Caco-2 (cell line): ENCODE results near the gene PPP1R15B. TPM values are rescaled to one million over a fixed set of nuclear protein-coding genes. Genes with fewer than 3 reads are reported as not detected.
A peak's percentile ranks its signal among the peaks of the same experiment; 100 is the strongest.

Experiments
- BruUV-seq: library from RNA; stranded (reverse); fragments of 400-500 nt; replicated peaks from 2 replicates; lab custom pipeline; 2021; lab: Mats Ljungman, UMichigan
- CTCF ChIA-PET: fragments of 300-600 bp; sonication (Branson Sonifier 250); formaldehyde crosslinking; loops from one replicate; lab custom pipeline; 2022; ENCODE audit warnings: antibody characterized with exemption; lab: Charles Lee
- POLR2A ChIA-PET: fragments of 300-600 bp; sonication (Branson Sonifier 250); formaldehyde crosslinking; loops from one replicate; lab custom pipeline; 2022; ENCODE audit warnings: antibody characterized with exemption; lab: Charles Lee
- DNase-seq, 2 experiments: peaks; one replicate each; pipeline versions ENCODE4 v3.0.0 to v3.0.0-alpha.2; 2020 to 2022
- H3K27me3 ChIP-seq: replicated peaks from 2 replicates; pipeline ENCODE4 v1.6.0; 2011; ENCODE audit warnings: low read length; ENCODE audit not compliant: control insufficient read depth, insufficient read depth
- H3K36me3 ChIP-seq: 2 replicates; pipeline ENCODE4 v1.5.1; 2011; ENCODE audit warnings: low read length; ENCODE audit not compliant: control insufficient read depth, insufficient read depth
- H3K4me1 ChIP-seq: fragments of 250-450 bp; sonication (Bioruptor Pico); 2 replicates; pipeline ENCODE4 v1.5.1; 2020; ENCODE audit warnings: mild to moderate bottlenecking
- H3K4me3 ChIP-seq: 2 replicates; pipeline ENCODE4 v1.5.1; 2011; ENCODE audit warnings: low read depth, mild to moderate bottlenecking, control low read depth, low read length
- H3K9me3 ChIP-seq: fragments of 250-450 bp; sonication (Bioruptor Pico); 2 replicates; pipeline ENCODE4 v1.5.1; 2020; ENCODE audit warnings: mild to moderate bottlenecking, moderate library complexity
- H3K27ac Mint-ChIP-seq: one replicate; pipeline ENCODE4 v1.8.0; 2022; ENCODE audit warnings: mixed read lengths; ENCODE audit not compliant: unreplicated experiment
- H3K27me3 Mint-ChIP-seq: one replicate; pipeline ENCODE4 v1.8.0; 2022; ENCODE audit warnings: mixed read lengths; ENCODE audit not compliant: insufficient read depth, unreplicated experiment
- H3K36me3 Mint-ChIP-seq: one replicate; pipeline ENCODE4 v1.8.0; 2022; ENCODE audit warnings: mild to moderate bottlenecking, mixed read lengths; ENCODE audit not compliant: insufficient read depth, unreplicated experiment
- H3K4me1 Mint-ChIP-seq: one replicate; pipeline ENCODE4 v1.8.0; 2022; ENCODE audit warnings: low read depth, mixed read lengths; ENCODE audit not compliant: unreplicated experiment
- H3K4me3 Mint-ChIP-seq: one replicate; pipeline ENCODE4 v1.8.0; 2022; ENCODE audit warnings: mild to moderate bottlenecking, moderate library complexity, mixed read lengths; ENCODE audit not compliant: unreplicated experiment
- H3K9me3 Mint-ChIP-seq: one replicate; pipeline ENCODE4 v1.8.0; 2022; ENCODE audit warnings: mixed read lengths; ENCODE audit not compliant: unreplicated experiment
- CTCF ChIP-seq, 2 experiments: fragments of 200-600 bp in 1 of 2; IDR thresholded peaks; 1 replicate in 1 of 2; 2 replicates in 1 of 2; pipeline versions ENCODE4 v1.5.1 to v1.8.0; 2011 to 2022; ENCODE audit warnings: antibody characterized with exemption in 1 of 2, control low read depth in 1 of 2, inconsistent platforms in 1 of 2, low read depth in 1 of 2, low read length in 1 of 2, mild to moderate bottlenecking in 1 of 2, moderate library complexity in 1 of 2; ENCODE audit not compliant: insufficient read depth in 1 of 2, severe bottlenecking in 1 of 2, unreplicated experiment in 1 of 2
- intact Hi-C: fragments of 100-400 bp; cut with micrococcal nuclease; formaldehyde crosslinking; loops from one replicate; pipeline ENCODE4 v1.10.0; 2022; ENCODE audit not compliant: unreplicated experiment
- total RNA-seq: library from RNA; stranded (reverse); gene quantifications from 2 replicates; pipeline ENCODE4 v1.2.3, GENCODE V29; 2022

PPP1R15B gene
- total RNA-seq, 1 experiment from 2014 or later = 48.4 TPM

GRCh38 chr1:204359131-204359473 is 52.5 kb downstream of the PPP1R15B start:
- no peak overlapping the region for H3K27ac Mint-ChIP-seq
- no peak overlapping the region for H3K4me3 Mint-ChIP-seq
- peaks cover 15% of the 10 kb centered on the region for H3K4me1 Mint-ChIP-seq
- ChIA-PET CTCF (interaction anchor here (0.9 to 2.7 kb wide), 4 partner anchors 18 to 197 kb away, joined by 4 to 9 read pairs (median 8); partner anchors contain the start of gene GOLT1A), POLR2A (no interaction called here)
- intact Hi-C loops = no loop called here
- H3K36me3 Mint-ChIP-seq = no peaks in the 10 kb centered on the region
- no peaks in the 10 kb centered on the region for H3K9me3 ChIP-seq
- peak in 1 of 2 experiments; percentile 9 for TF ChIP-seq CTCF (IDR thresholded peaks at IDR 0.05; ENCODE audit: insufficient read depth in 1 of 2, low read depth in 1 of 2, low read length in 1 of 2, severe bottlenecking in 1 of 2, unreplicated experiment in 1 of 2)
- H3K36me3 ChIP-seq = no peaks in the 10 kb centered on the region
- no peaks in the 10 kb centered on the region for H3K27me3 ChIP-seq
- no peak for DNase-seq
- peaks cover 50% of the 10 kb centered on the region for H3K4me1 ChIP-seq
- H3K27me3 Mint-ChIP-seq = no peaks in the 10 kb centered on the region
- H3K9me3 Mint-ChIP-seq = no peaks in the 10 kb centered on the region
- no peak overlapping the region for H3K4me3 ChIP-seq
- no TSS peak for BruUV-seq

- Mint-ChIP-seq H3K36me3 (no peaks in the 10 kb centered on the region), H3K9me3 (no peaks in the 10 kb centered on the region), H3K4me3 (no peak overlapping the region), H3K27ac (no peak overlapping the region), H3K4me1 (peaks cover 10% of the 10 kb centered on the region), H3K27me3 (no peaks in the 10 kb centered on the region)
- H3K36me3 ChIP-seq = no peaks in the 10 kb centered on the region
- intact Hi-C loops = no loop called here
- no peaks in the 10 kb centered on the region for H3K27me3 ChIP-seq
- no peaks in the 10 kb centered on the region for H3K9me3 ChIP-seq
- CTCF ChIA-PET = interaction anchor here (0.9 to 2.3 kb wide), 2 partner anchors 17 to 100 kb away, joined by 4 to 9 read pairs; no protein-coding TSS in a partner anchor
- POLR2A ChIA-PET = no interaction called here
- DNase-seq = no peak
- H3K4me3 ChIP-seq = no peak overlapping the region
- no TSS peak for BruUV-seq
- H3K4me1 ChIP-seq = peaks cover 46% of the 10 kb centered on the region
- TF ChIP-seq CTCF (IDR thresholded peaks at IDR 0.05; ENCODE audit: insufficient read depth in 1 of 2, low read depth in 1 of 2, low read length in 1 of 2, severe bottlenecking in 1 of 2, unreplicated experiment in 1 of 2) = no peak
These were observed 53.0 kb downstream of the PPP1R15B start for GRCh38 chr1:204358605-204359004.

GRCh38 chr1:204357551-204358490 is 53.8 kb downstream of the PPP1R15B start:
- Histone ChIP-seq H3K4me3 (no peak overlapping the region), H3K36me3 (no peaks in the 10 kb centered on the region), H3K9me3 (no peaks in the 10 kb centered on the region), H3K27me3 (no peaks in the 10 kb centered on the region), H3K4me1 (peaks cover 39% of the 10 kb centered on the region)
- no peak overlapping the region for H3K4me3 Mint-ChIP-seq
- H3K36me3 Mint-ChIP-seq = no peaks in the 10 kb centered on the region
- ChIA-PET CTCF (no interaction called here), POLR2A (no interaction called here)
- H3K27ac Mint-ChIP-seq = no peak overlapping the region
- no peak for DNase-seq
- no peaks in the 10 kb centered on the region for H3K27me3 Mint-ChIP-seq
- no peak for TF ChIP-seq CTCF (IDR thresholded peaks at IDR 0.05; ENCODE audit: insufficient read depth in 1 of 2, low read depth in 1 of 2, low read length in 1 of 2, severe bottlenecking in 1 of 2, unreplicated experiment in 1 of 2)
- intact Hi-C loops = no loop called here
- no TSS peak for BruUV-seq
- H3K9me3 Mint-ChIP-seq = no peaks in the 10 kb centered on the region
- H3K4me1 Mint-ChIP-seq = peaks cover 8% of the 10 kb centered on the region
